ENCODE data around the gene SORCS2. TPM values are rescaled to one million over a fixed set of nuclear protein-coding genes. Genes with fewer than 3 reads are reported as not detected.

Gene SORCS2
- total and polyA plus RNA-seq, 4 donors = 2.2 to 7.7 (median 2.5) TPM

DNA sequence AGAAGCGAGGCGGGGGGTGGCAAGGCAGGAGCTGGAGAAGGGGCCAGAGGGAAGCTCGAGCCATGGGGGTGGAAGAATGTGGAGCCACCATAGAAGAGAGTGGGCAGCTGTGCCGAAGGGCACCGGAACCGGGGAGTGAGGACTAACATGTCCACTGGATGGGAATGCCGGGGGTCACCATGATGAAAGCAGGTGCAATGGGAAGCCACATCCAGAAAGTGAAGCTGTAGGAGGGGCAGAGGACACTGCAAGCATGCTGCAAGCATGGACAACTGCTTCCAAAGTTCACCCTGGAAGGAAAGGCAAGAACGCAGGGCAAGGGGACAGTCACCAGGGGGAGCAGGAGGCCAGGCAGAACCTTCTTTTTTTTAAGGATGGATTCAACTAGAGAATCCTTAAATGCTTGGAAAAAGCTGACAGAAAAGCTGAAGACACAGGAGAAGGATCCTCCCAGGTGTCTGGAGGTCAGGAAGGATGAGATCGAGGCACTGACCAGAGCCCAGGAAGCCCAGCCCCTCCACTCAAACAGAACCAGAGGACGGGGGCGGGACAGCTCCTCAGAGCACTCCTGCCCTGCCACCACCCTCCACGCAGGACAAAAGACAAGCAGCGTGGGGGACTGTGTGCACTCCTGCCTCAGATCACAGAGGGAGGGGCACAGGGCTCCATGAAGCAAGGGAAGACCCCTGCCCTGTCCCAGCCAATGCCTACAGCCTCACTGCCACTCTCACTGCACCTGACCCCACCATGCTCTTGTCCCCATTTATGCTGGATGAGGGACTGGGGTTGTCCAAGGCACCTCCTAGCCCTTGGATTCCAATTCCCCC, 578.1 kb downstream of the SORCS2 start:
- no peak for ATAC-seq (ENCODE audit: insufficient read depth, low FRiP score)
- Histone ChIP-seq H3K4me1 (ENCODE audit: control insufficient read depth in 5 of 5, insufficient read depth in 5 of 5, low read length in 5 of 5) (no peaks in the 10 kb centered on the region), H3K9ac (ENCODE audit: insufficient read depth in 1 of 2, low read length in 2 of 2) (no peak overlapping the region), H3K36me3 (ENCODE audit: control insufficient read depth in 4 of 4, insufficient read depth in 4 of 4, low read length in 4 of 4) (peaks cover 0 to 47% (median 28%) of the 10 kb centered on the region in 4 donors), H3K9me3 (ENCODE audit: control insufficient read depth in 4 of 4, insufficient read depth in 3 of 4, low read length in 3 of 4) (no peaks in the 10 kb centered on the region), H3K4me3 (no peak overlapping the region), H3K27ac (ENCODE audit: low read depth in 1 of 2, low read length in 1 of 2) (no peak overlapping the region), H3K27me3 (ENCODE audit: control insufficient read depth in 3 of 3, insufficient read depth in 3 of 3, low read length in 2 of 3) (no peaks in the 10 kb centered on the region)
- DNase-seq = peak in 2 of 3 donors; percentile 36 to 45
- TF ChIP-seq CTCF (IDR thresholded peaks at IDR 0.05; ENCODE audit: control extremely low read depth, extremely low read depth) = no peak
- 84 to 87% methylated on average over 13 of the region's 13 CpGs for WGBS, 2 donors

- H3K4me3 ChIP-seq = no peak overlapping the region
- WGBS, 2 donors = 59 to 70% methylated on average over 6 of the region's 6 CpGs
- TF ChIP-seq CTCF (IDR thresholded peaks at IDR 0.05; ENCODE audit: control extremely low read depth, extremely low read depth) = no peak
- no peak for DNase-seq
- H3K27ac ChIP-seq (ENCODE audit: low read depth in 1 of 2, low read length in 1 of 2) = no peak overlapping the region
- H3K4me1 ChIP-seq (ENCODE audit: control insufficient read depth in 5 of 5, insufficient read depth in 5 of 5, low read length in 5 of 5) = no peaks in the 10 kb centered on the region
- ATAC-seq (ENCODE audit: insufficient read depth, low FRiP score) = no peak
- H3K9ac ChIP-seq (ENCODE audit: insufficient read depth in 1 of 2, low read length in 2 of 2) = no peak overlapping the region
- H3K27me3 ChIP-seq (ENCODE audit: control insufficient read depth in 3 of 3, insufficient read depth in 3 of 3, low read length in 2 of 3) = no peaks in the 10 kb centered on the region
- peaks cover 0 to 45% (median 27%) of the 10 kb centered on the region in 4 donors for H3K36me3 ChIP-seq (ENCODE audit: control insufficient read depth in 4 of 4, insufficient read depth in 4 of 4, low read length in 4 of 4)
- H3K9me3 ChIP-seq (ENCODE audit: control insufficient read depth in 4 of 4, insufficient read depth in 3 of 4, low read length in 3 of 4) = no peaks in the 10 kb centered on the region
Observed at GRCh38 chr4:7771056-7771455, 578.7 kb downstream of the SORCS2 start.

- ATAC-seq (ENCODE audit: insufficient read depth, low FRiP score) (no peak), DNase-seq (no peak)
- H3K4me1 ChIP-seq (ENCODE audit: control insufficient read depth in 5 of 5, insufficient read depth in 5 of 5, low read length in 5 of 5) = no peaks in the 10 kb centered on the region
- WGBS, 2 donors = 87% methylated on average over 25 to 26 of the region's 26 CpGs
- no peak overlapping the region for H3K27ac ChIP-seq (ENCODE audit: low read depth in 1 of 2, low read length in 1 of 2)
- no peak overlapping the region for H3K9ac ChIP-seq (ENCODE audit: insufficient read depth in 1 of 2, low read length in 2 of 2)
- H3K27me3 ChIP-seq (ENCODE audit: control insufficient read depth in 3 of 3, insufficient read depth in 3 of 3, low read length in 2 of 3) = no peaks in the 10 kb centered on the region
- H3K4me3 ChIP-seq = no peak overlapping the region
- H3K36me3 ChIP-seq (ENCODE audit: control insufficient read depth in 4 of 4, insufficient read depth in 4 of 4, low read length in 4 of 4) = peaks cover 0 to 40% (median 25%) of the 10 kb centered on the region in 4 donors
- no peak for TF ChIP-seq CTCF (IDR thresholded peaks at IDR 0.05; ENCODE audit: control extremely low read depth, extremely low read depth)
- H3K9me3 ChIP-seq (ENCODE audit: control insufficient read depth in 4 of 4, insufficient read depth in 3 of 4, low read length in 3 of 4) = no peaks in the 10 kb centered on the region
Observed at GRCh38 chr4:7771541-7772507, 579.5 kb downstream of the SORCS2 start.
